ENCODE data around the gene PKNOX2. TPM values are rescaled to one million over a fixed set of nuclear protein-coding genes. Genes with fewer than 3 reads are reported as not detected.
A peak's percentile ranks its signal among the peaks of the same experiment; 100 is the strongest.

PKNOX2 gene
- total and polyA plus RNA-seq, 2 of the 4 experiments (the other 2 are of a cell fraction) = 0.72 to 2.3 TPM

- TF ChIP-seq ELK1 (IDR thresholded peaks at IDR 0.05; ENCODE audit: borderline replicate concordance, low read depth, low read length) (no peak), MAFK (IDR thresholded peaks at IDR 0.05; ENCODE audit: low read depth, low read length) (no peak), CTCF (conservative IDR thresholded peaks at IDR 0.05; ENCODE audit: low read depth, low read length) (no peak), CEBPB (IDR thresholded peaks at IDR 0.05; ENCODE audit: low read depth, low read length) (no peak), FOS (IDR thresholded peaks at IDR 0.05; ENCODE audit: low read depth, low read length) (no peak)
- H3K9ac ChIP-seq (ENCODE audit: low read depth, low read length) = no peak overlapping the region
- peak overlapping the region; percentile 97 for H4K91ac ChIP-seq (ENCODE audit: insufficient read depth, low read depth, low read length)
- H3K9me3 ChIP-seq (ENCODE audit: control insufficient read depth, insufficient read depth, low read length) = no peaks in the 10 kb centered on the region
- BruUV-seq (replicated peaks) = no TSS peak
- H3K4ac ChIP-seq (ENCODE audit: low read depth, low read length) = peak overlapping the region; percentile 98
- no peaks in the 10 kb centered on the region for H4K20me1 ChIP-seq (ENCODE audit: insufficient read depth, low read length)
- 100% methylated on average over 3 of the region's 4 CpGs; no CpG with 5 or more reads in 1 of the 2 experiments for WGBS, 2 experiments (ENCODE audit: extremely low coverage in 2 of 2, insufficient read length in 1 of 2)
- peak overlapping the region; percentile 12; the same call in 1 of the 2 replicates for H3K23ac ChIP-seq (ENCODE audit: low read depth, low read length)
- H3K36me3 ChIP-seq (ENCODE audit: control insufficient read depth, insufficient read depth, low read length) = no peaks in the 10 kb centered on the region
- peak overlapping the region; percentile 98 for H2BK120ac ChIP-seq (ENCODE audit: low read depth, low read length)
- ATAC-seq (ENCODE audit: low read depth) = no peak
- intact Hi-C loops (cut with micrococcal nuclease) (loop anchor here (5.0 to 10.0 kb wide), 3 partner anchors 86 to 611 kb away; no protein-coding TSS in a partner anchor), dilution Hi-C loops (cut with HindIII; ENCODE audit: low sequenced_read_pairs, unreplicated experiment) (no loop called here), in situ Hi-C loops (cut with MboI; ENCODE audit: low sequenced_read_pairs) (no loop called here)
- ChIA-PET POLR2A (ENCODE audit: unreplicated experiment) (no interaction called here), CTCF (no interaction called here)
- H3K27me3 ChIP-seq (ENCODE audit: control insufficient read depth, insufficient read depth, low read length) = no peaks in the 10 kb centered on the region
- H2AFZ ChIP-seq (replicated peaks; ENCODE audit: low read length, poor library complexity) = no peak overlapping the region
- H3K4me1 ChIP-seq (ENCODE audit: control insufficient read depth, insufficient read depth, low read length) = peaks cover 32% of the 10 kb centered on the region
- no peak overlapping the region; the same call in 1 of the 2 replicates for H4K5ac ChIP-seq (ENCODE audit: low read depth, low read length)
- H2BK20ac ChIP-seq (ENCODE audit: low read depth, low read length) = peak overlapping the region; percentile 96
- no peak overlapping the region for H2BK5ac ChIP-seq (ENCODE audit: low read depth, low read length, poor library complexity, severe bottlenecking)
- H3K4me2 ChIP-seq (ENCODE audit: low read depth, low read length) = no peak overlapping the region
- DNase-seq = no peak
- peak overlapping the region; percentile 99; the same call in 1 of the 2 replicates for H2AK5ac ChIP-seq (ENCODE audit: low read depth, low read length)
- peak overlapping the region; percentile 32; the same call in 1 of the 3 replicates for H2BK15ac ChIP-seq (ENCODE audit: low read depth, low read length)
- H2AK9ac ChIP-seq (replicated peaks; ENCODE audit: low read depth, low read length, poor library complexity) = peak overlapping the region; percentile 53
- peak overlapping the region; percentile 1; the same call in 1 of the 2 replicates for H3K18ac ChIP-seq (ENCODE audit: low read depth, low read length)
- H3K4me3 ChIP-seq (ENCODE audit: insufficient read depth, low read depth, low read length) = no peak overlapping the region
- H3K14ac ChIP-seq (replicated peaks; ENCODE audit: low read depth, low read length) = peak overlapping the region; percentile 18; the same call in 1 of the 2 replicates
- H4K8ac ChIP-seq (ENCODE audit: low read depth in 2 of 2, low read length in 2 of 2) = no peak overlapping the region; a peak in 1 of 4 replicates
- no peaks in the 10 kb centered on the region for H3K79me1 ChIP-seq (ENCODE audit: low read depth in 1 of 2, low read length in 2 of 2)
- H3K56ac ChIP-seq (ENCODE audit: extremely low read depth, insufficient read depth, low read length) = no peak overlapping the region
- H3K9me1 ChIP-seq (ENCODE audit: insufficient read depth, low read length) = peaks cover 13% of the 10 kb centered on the region
- no peak overlapping the region for H3K27ac ChIP-seq (ENCODE audit: insufficient read depth, low read length)
Observed at GRCh38 chr11:125261588-125261987, 97.0 kb downstream of the PKNOX2 start.

All from IMR-90 (cell line).